Prostate gland (tissue), 2 donors: ENCODE data around the gene SLC12A3. TPM values are rescaled to one million over a fixed set of nuclear protein-coding genes. Genes with fewer than 3 reads are reported as not detected.

Experiments used
- DNase-seq: peaks from one replicate; pipeline ENCODE4 v3.0.0-alpha.2; 2019; ENCODE audit warnings: low spot score
- H3K27ac ChIP-seq, 2 donors: fragments of 200-600 bp; sonication (generic); 2 replicates each; pipeline ENCODE4 v1.5.1; 2017 to 2019
- H3K27me3 ChIP-seq: fragments of 200-600 bp; sonication (generic); replicated peaks from 2 replicates; pipeline ENCODE4 v1.5.1; 2019; ENCODE audit not compliant: insufficient read depth
- H3K36me3 ChIP-seq, 2 donors: fragments of 200-600 bp; sonication (generic); 1 replicate in 1 of 2; 2 replicates in 1 of 2; pipeline versions ENCODE4 v1.5.1 to v1.8.1; 2017 to 2019
- H3K4me1 ChIP-seq: fragments of 200-600 bp; sonication (generic); replicated peaks from 2 replicates; pipeline ENCODE4 v1.5.1; 2019
- H3K4me3 ChIP-seq, 2 donors: fragments of 200-600 bp; sonication (generic); 2 replicates each; pipeline ENCODE4 v1.5.1; 2017 to 2019
- H3K9me3 ChIP-seq: fragments of 200-600 bp; sonication (generic); 2 replicates; pipeline ENCODE4 v1.5.1; 2017
- POLR2A ChIP-seq: fragments of 450-650 bp; IDR thresholded peaks from one replicate; pipeline ENCODE4 v1.6.1; 2016; ENCODE audit warnings: antibody characterized with exemption, mild to moderate bottlenecking
- POLR2AphosphoS5 ChIP-seq: sonication (generic); formaldehyde crosslinking; IDR thresholded peaks from one replicate; pipeline ENCODE4 v1.6.1; 2017; ENCODE audit warnings: antibody characterized with exemption
- WGBS: methylation state at CpG from one replicate; pipeline ENCODE4 v1.1.5; 2018; 5-methylcytosine and 5-hydroxymethylcytosine counted together
- intact Hi-C: fragments of 100-400 bp; cut with DNase I; formaldehyde crosslinking; loops from one replicate; pipeline ENCODE4 v1.14.2; 2022
- total RNA-seq, 2 donors: library from RNA; depleted of rRNA; stranded (reverse); fragments of >200 nt; gene quantifications; one replicate each; pipeline ENCODE4 v1.1.0, GENCODE V29; 2016
- TF ChIP-seq, protein P1 (sequence below), 4 experiments: fragments of 200-600 bp in 2 of 4; fragments of 450-650 bp in 2 of 4; sonication (generic) in 2 of 4; IDR thresholded peaks; 1 replicate in 3 of 4; 2 replicates in 1 of 4; pipeline ENCODE4 v1.5.1; 2016 to 2019; ENCODE audit warnings: antibody characterized with exemption in 4 of 4, mild to moderate bottlenecking in 2 of 4, moderate library complexity in 2 of 4

Gene SLC12A3
- total RNA-seq, 2 donors from 2014 or later: 0.23 TPM; not detected in 1

DNA sequence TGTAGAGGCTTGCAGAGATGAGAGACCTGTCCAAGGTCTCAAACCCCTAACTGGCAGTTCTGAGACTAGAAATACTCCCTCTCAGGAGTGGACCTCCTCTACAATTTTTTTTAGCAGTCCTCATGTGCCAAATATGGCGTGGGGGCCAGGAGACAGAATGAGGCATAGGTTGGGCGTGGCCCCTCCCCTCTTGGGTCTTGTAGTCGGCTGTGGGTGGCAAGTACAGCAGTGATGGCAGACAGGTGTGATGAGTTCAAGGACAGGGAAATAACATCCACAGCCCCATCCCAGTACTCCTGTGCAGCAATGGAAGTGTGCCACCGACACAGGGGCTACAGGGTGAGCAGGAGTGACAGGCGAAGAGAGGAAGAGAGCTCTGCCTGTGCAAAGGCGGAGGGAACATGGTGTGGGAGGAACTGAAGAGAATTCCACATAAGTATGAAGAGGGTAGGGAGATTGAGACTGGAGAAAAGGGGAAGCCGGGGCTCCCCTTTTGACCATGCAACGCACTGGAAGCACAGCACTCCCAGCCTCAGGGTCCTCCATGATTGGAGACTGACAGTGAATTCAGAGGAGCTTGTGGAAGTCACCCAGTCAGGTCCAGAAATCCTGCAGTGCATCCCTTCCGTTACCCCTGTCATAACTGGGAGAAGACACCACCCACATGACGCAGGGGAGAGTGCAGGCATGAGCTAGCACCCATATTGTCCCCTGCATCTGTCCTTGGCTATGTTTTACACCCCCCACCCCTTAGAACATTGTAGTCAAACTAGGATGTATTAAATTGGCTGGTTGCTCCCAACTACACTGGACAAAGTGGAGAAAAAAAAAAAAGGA is 82.0 kb downstream of the SLC12A3 start:
- no peak for DNase-seq
- Histone ChIP-seq H3K36me3 (peaks cover 7 to 25% of the 10 kb centered on the region in 2 donors), H3K27ac (peak overlapping the region in 1 of 2 donors; percentile 26), H3K9me3 (no peaks in the 10 kb centered on the region), H3K27me3 (no peaks in the 10 kb centered on the region), H3K4me1 (peaks cover 8% of the 10 kb centered on the region), H3K4me3 (no peak overlapping the region)
- intact Hi-C loops: no loop called here
- TF ChIP-seq POLR2AphosphoS5 (no peak), POLR2A (no peak)
- TF ChIP-seq, protein P1, sequence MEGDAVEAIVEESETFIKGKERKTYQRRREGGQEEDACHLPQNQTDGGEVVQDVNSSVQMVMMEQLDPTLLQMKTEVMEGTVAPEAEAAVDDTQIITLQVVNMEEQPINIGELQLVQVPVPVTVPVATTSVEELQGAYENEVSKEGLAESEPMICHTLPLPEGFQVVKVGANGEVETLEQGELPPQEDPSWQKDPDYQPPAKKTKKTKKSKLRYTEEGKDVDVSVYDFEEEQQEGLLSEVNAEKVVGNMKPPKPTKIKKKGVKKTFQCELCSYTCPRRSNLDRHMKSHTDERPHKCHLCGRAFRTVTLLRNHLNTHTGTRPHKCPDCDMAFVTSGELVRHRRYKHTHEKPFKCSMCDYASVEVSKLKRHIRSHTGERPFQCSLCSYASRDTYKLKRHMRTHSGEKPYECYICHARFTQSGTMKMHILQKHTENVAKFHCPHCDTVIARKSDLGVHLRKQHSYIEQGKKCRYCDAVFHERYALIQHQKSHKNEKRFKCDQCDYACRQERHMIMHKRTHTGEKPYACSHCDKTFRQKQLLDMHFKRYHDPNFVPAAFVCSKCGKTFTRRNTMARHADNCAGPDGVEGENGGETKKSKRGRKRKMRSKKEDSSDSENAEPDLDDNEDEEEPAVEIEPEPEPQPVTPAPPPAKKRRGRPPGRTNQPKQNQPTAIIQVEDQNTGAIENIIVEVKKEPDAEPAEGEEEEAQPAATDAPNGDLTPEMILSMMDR (IDR thresholded peaks at IDR 0.05): no peak
- WGBS: 72% methylated on average over 10 of the region's 10 CpGs

DNA sequence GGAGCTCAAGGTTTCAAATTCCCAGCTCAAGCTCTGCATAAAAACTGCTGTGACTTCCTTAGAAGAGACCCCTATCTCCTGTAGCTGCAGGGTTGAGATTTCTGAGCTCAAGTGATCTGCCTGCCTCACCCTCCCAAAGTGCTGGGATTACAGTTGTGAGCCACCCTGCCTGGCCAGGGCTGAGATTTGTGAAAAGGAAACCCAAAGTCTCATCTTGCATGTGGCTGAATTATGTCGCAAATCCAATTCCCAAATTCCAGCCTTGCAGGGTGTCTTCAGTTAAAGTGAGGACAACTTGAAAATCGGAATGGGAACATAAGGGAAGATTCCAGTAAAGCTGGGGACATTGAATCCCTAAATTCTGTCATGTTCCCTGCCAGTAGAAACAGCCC is 82.6 kb downstream of the SLC12A3 start:
- H3K27me3 ChIP-seq: no peaks in the 10 kb centered on the region
- peaks cover 6 to 19% of the 10 kb centered on the region in 2 donors for H3K36me3 ChIP-seq
- intact Hi-C loops: no loop called here
- H3K9me3 ChIP-seq: no peaks in the 10 kb centered on the region
- peaks cover 8% of the 10 kb centered on the region for H3K4me1 ChIP-seq
- no peak for DNase-seq
- H3K4me3 ChIP-seq: no peak overlapping the region
- WGBS: 82% methylated on average over 2 of the region's 2 CpGs
- H3K27ac ChIP-seq: no peak overlapping the region
- TF ChIP-seq POLR2A (no peak), POLR2AphosphoS5 (no peak)
- TF ChIP-seq, protein P1 (IDR thresholded peaks at IDR 0.05): no peak

DNA sequence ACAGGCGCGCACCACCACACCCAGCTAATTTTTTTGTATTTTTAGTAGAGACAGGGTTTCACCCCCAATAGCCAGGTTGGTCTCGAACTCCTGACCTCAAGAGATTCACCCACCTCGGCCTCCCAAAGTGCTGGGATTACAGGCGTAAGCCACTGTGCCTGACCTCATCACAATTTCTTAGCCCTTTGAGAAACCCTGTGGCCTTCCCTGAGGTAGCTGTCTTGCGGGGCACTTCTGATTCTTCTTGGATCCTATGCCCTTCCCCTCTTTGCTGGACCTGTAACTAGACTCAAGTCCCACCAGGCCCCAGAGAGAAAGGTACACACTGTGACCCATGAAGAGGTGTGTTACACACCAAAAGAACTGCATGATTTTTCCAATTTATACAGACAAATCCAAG is 83.2 kb downstream of the SLC12A3 start:
- peaks cover 0 to 13% of the 10 kb centered on the region in 2 donors for H3K36me3 ChIP-seq
- TF ChIP-seq, protein P1 (IDR thresholded peaks at IDR 0.05): no peak
- no peak for TF ChIP-seq POLR2AphosphoS5
- H3K27me3 ChIP-seq: no peaks in the 10 kb centered on the region
- no peak overlapping the region for H3K4me3 ChIP-seq
- H3K27ac ChIP-seq: no peak overlapping the region
- no peak for DNase-seq
- H3K4me1 ChIP-seq: peaks cover 8% of the 10 kb centered on the region
- intact Hi-C loops: no loop called here
- H3K9me3 ChIP-seq: no peaks in the 10 kb centered on the region
- 97% methylated on average over 6 of the region's 6 CpGs for WGBS

DNA sequence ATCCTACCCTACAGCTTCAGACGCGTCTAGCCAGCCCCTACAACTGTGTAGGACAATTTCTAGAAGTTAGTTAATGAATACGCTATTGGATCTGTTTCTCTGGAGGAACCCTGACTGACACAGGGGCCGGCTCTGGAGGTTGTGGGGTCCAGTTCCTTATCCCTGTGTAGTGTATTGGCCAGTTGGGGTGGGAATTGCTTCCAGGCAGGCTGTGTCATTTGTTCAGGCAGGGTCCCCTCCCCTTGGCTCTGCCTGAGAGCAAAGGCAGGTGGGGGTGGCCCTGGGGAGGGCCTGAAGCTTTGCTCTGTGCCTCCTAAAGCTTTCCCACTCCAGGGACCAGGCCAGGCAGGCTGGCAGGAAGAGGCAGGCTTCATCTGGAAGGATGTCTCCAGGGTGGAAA is 85.0 kb downstream of the SLC12A3 start:
- no peak for DNase-seq
- Histone ChIP-seq H3K27ac (no peak overlapping the region), H3K27me3 (no peaks in the 10 kb centered on the region), H3K4me3 (no peak overlapping the region), H3K9me3 (no peaks in the 10 kb centered on the region), H3K36me3 (no peaks in the 10 kb centered on the region), H3K4me1 (no peaks in the 10 kb centered on the region)
- 81% methylated on average over 4 of the region's 4 CpGs for WGBS
- TF ChIP-seq POLR2A (no peak), POLR2AphosphoS5 (no peak)
- TF ChIP-seq, protein P1 (IDR thresholded peaks at IDR 0.05): no peak
- intact Hi-C loops: loop anchor here (5.0 kb wide), 1 partner anchor 83 kb away; the partner anchor contains the start of gene SLC12A3

DNA sequence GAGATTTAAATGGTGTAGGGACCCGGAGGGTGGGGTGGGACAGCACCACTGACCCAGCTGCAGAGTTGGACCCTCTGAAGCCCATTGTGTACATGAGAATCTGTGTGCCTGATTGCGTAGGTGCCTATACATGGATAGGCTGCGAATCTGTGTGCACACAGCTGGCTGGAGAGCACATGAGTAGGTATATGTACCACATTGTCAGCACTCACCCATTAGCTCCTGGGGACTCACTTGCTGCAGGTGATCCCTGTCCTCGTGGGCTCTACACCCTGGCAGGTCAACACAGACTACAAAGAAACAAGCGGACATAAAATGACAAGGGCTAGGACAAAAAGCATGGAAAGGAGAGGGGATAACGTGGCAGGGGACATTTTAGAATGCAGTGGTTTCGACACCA is 85.4 kb downstream of the SLC12A3 start:
- H3K4me1 ChIP-seq: no peaks in the 10 kb centered on the region
- no peak for TF ChIP-seq POLR2A
- TF ChIP-seq POLR2AphosphoS5: no peak
- TF ChIP-seq, protein P1 (IDR thresholded peaks at IDR 0.05): no peak
- intact Hi-C loops: loop anchor here (5.0 kb wide), 1 partner anchor 83 kb away; the partner anchor contains the start of gene SLC12A3
- H3K36me3 ChIP-seq: no peaks in the 10 kb centered on the region
- DNase-seq: no peak
- no peaks in the 10 kb centered on the region for H3K27me3 ChIP-seq
- 85% methylated on average over 7 of the region's 7 CpGs for WGBS
- H3K9me3 ChIP-seq: no peaks in the 10 kb centered on the region
- no peak overlapping the region for H3K4me3 ChIP-seq
- H3K27ac ChIP-seq: no peak overlapping the region
